Liver (tissue), 9 donors: ENCODE measurements around the gene DNAAF5. TPM values are rescaled to one million over a fixed set of nuclear protein-coding genes. Genes with fewer than 3 reads are reported as not detected.

Source experiments
- DNase-seq: peaks from one replicate; pipeline ENCODE4 v3.0.0-alpha.2; 2017; ENCODE audit warnings: low spot score
- H3K27ac ChIP-seq, 2 donors: one replicate each; pipeline ENCODE4 v1.7.0; 2013; ENCODE audit warnings: inconsistent platforms in 2 of 2, low read length in 2 of 2, control low read depth in 1 of 2, low read depth in 1 of 2, mild to moderate bottlenecking in 1 of 2
- H3K27me3 ChIP-seq, 4 donors: one replicate each; pipeline versions ENCODE4 v1.6.1 to v1.7.0; 2013; ENCODE audit warnings: low read length in 3 of 4, inconsistent platforms in 1 of 4, mild to moderate bottlenecking in 1 of 4, moderate library complexity in 1 of 4; ENCODE audit not compliant: control insufficient read depth in 4 of 4, insufficient read depth in 4 of 4
- H3K36me3 ChIP-seq, 4 donors: one replicate each; pipeline versions ENCODE4 v1.6.1 to v1.7.0; 2013; ENCODE audit warnings: low read length in 3 of 4, mild to moderate bottlenecking in 3 of 4, low read depth in 1 of 4, moderate library complexity in 1 of 4; ENCODE audit not compliant: control insufficient read depth in 4 of 4, insufficient read depth in 3 of 4
- H3K4me1 ChIP-seq, 4 donors: one replicate each; pipeline versions ENCODE4 v1.6.1 to v1.7.0; 2013; ENCODE audit warnings: low read length in 3 of 4, mild to moderate bottlenecking in 3 of 4, moderate library complexity in 1 of 4; ENCODE audit not compliant: control insufficient read depth in 4 of 4, insufficient read depth in 4 of 4
- H3K4me3 ChIP-seq, 3 donors: one replicate each; pipeline versions ENCODE4 v1.6.1 to v1.7.0; 2013; ENCODE audit warnings: low read length in 3 of 3, control low read depth in 1 of 3, low read depth in 1 of 3, mild to moderate bottlenecking in 1 of 3
- H3K9ac ChIP-seq, 2 donors: one replicate each; pipeline ENCODE4 v1.7.0; 2013; ENCODE audit warnings: low read length in 2 of 2, mild to moderate bottlenecking in 2 of 2, moderate library complexity in 2 of 2, control low read depth in 1 of 2, low read depth in 1 of 2
- H3K9me3 ChIP-seq, 4 donors: one replicate each; pipeline versions ENCODE4 v1.6.1 to v1.7.0; 2013; ENCODE audit warnings: low read length in 3 of 4; ENCODE audit not compliant: control insufficient read depth in 4 of 4
- ATF3 ChIP-seq: IDR thresholded peaks from 2 replicates; pipeline ENCODE4 v1.6.1; 2016; ENCODE audit warnings: antibody characterized with exemption
- EGR1 ChIP-seq, 2 donors: IDR thresholded peaks; 2 replicates each; pipeline ENCODE4 v1.6.1; 2016 to 2018; ENCODE audit warnings: antibody characterized with exemption in 2 of 2, low read depth in 2 of 2
- FOXA1 ChIP-seq: IDR thresholded peaks from 2 replicates; pipeline ENCODE4 v1.6.1; 2016; ENCODE audit warnings: antibody characterized with exemption
- FOXA2 ChIP-seq: IDR thresholded peaks from 2 replicates; pipeline ENCODE4 v1.6.1; 2016; ENCODE audit warnings: antibody characterized with exemption
- GABPA ChIP-seq, 2 donors: IDR thresholded peaks in 1 of 2; conservative IDR thresholded peaks in 1 of 2; 2 replicates each; pipeline ENCODE4 v1.6.1; 2016; ENCODE audit warnings: antibody characterized with exemption in 2 of 2, mild to moderate bottlenecking in 1 of 2, moderate library complexity in 1 of 2
- HNF4A ChIP-seq, 2 donors: conservative IDR thresholded peaks; 2 replicates each; pipeline ENCODE4 v1.6.1; 2016; ENCODE audit warnings: antibody characterized with exemption in 2 of 2, mild to moderate bottlenecking in 2 of 2
- JUND ChIP-seq, 2 donors: IDR thresholded peaks; 2 replicates each; pipeline ENCODE4 v1.6.1; 2016; ENCODE audit warnings: antibody characterized with exemption in 2 of 2
- RAD21 ChIP-seq, 2 donors: IDR thresholded peaks; 2 replicates each; pipeline ENCODE4 v1.6.1; 2016; ENCODE audit warnings: antibody characterized with exemption in 2 of 2, mild to moderate bottlenecking in 2 of 2
- REST ChIP-seq: IDR thresholded peaks from 2 replicates; pipeline ENCODE4 v1.6.1; 2016; ENCODE audit warnings: antibody characterized with exemption, mild to moderate bottlenecking
- RXRA ChIP-seq, 2 donors: IDR thresholded peaks; 2 replicates each; pipeline ENCODE4 v1.6.1; 2017 to 2018; ENCODE audit warnings: antibody characterized with exemption in 2 of 2, mild to moderate bottlenecking in 1 of 2
- SP1 ChIP-seq: IDR thresholded peaks from 2 replicates; pipeline ENCODE4 v1.6.1; 2018; ENCODE audit warnings: antibody characterized with exemption, mild to moderate bottlenecking
- TAF1 ChIP-seq: conservative IDR thresholded peaks from 2 replicates; pipeline ENCODE4 v1.6.1; 2016; ENCODE audit warnings: antibody characterized with exemption, mild to moderate bottlenecking
- YY1 ChIP-seq: IDR thresholded peaks from 2 replicates; pipeline ENCODE4 v1.6.1; 2016; ENCODE audit warnings: antibody characterized with exemption, mild to moderate bottlenecking
- ZBTB33 ChIP-seq: IDR thresholded peaks from 2 replicates; pipeline ENCODE4 v1.6.1; 2016; ENCODE audit warnings: antibody characterized with exemption
- WGBS: extraction: QIAGEN DNeasy Blood & Tissue Kit; methylation state at CpG from one replicate; pipeline ENCODE4 v1.1.7; 2013; 5-methylcytosine and 5-hydroxymethylcytosine counted together
- polyA plus RNA-seq, 2 donors: library from polyadenylated mRNA; stranded (reverse) in 1 of 2; unstranded in 1 of 2; fragments of 200-250 nt in 1 of 2; fragments of >200 nt in 1 of 2; fragmentation: Nextera tagmentation in 1 of 2; extraction: Ambion mirVana in 1 of 2; gene quantifications; one replicate each; pipeline versions ENCODE4 v1.2.1 to v1.2.3, GENCODE V29; 2013 to 2015
- total RNA-seq, 2 donors: library from RNA; depleted of rRNA; stranded (reverse); fragments of >200 nt; gene quantifications; one replicate each; pipeline ENCODE4 v1.2.3, GENCODE V29; 2014
- TF ChIP-seq, protein P1 (sequence below): fragments of 150-350 bp; IDR thresholded peaks from 2 replicates; pipeline ENCODE4 v1.5.1; 2017; ENCODE audit warnings: improper control_type of control experiment, low read depth, low read length; ENCODE audit not compliant: missing input control
- TF ChIP-seq, protein P2 (sequence below): IDR thresholded peaks from 2 replicates; pipeline ENCODE4 v1.6.1; 2016; ENCODE audit warnings: antibody characterized with exemption
- donor health status: healthy.
- donor health status: healthy.
- donor health status: healthy.
- donor health status: healthy.
- donor health status: healthy.

Gene DNAAF5
- total and polyA plus RNA-seq, 4 donors, result 3.1 to 11.1 (median 9.5) TPM

DNA sequence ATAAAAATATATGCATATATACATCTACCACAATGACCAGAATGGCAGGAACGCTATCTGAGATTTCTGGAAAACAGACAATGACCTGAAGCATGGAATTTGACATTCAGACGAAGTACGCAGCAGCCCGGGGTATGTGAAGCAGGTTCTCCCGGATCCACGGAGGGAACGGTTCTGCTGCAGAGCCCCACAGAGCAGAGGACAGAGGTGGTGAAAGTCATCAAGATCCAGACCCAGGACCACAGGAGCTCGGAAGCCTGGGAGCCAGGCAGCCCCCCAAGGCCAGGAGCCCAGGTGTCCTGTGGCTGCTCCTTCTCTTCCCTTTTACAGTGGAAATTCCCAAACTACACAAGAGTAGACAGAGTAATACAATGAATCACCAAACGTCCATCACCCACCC, 42.1 kb upstream of the DNAAF5 start:
- H3K27ac ChIP-seq, result no peak overlapping the region
- H3K36me3 ChIP-seq, result peaks cover 0 to 2% (median under 1%) of the 10 kb centered on the region in 4 donors
- H3K4me3 ChIP-seq, result no peak overlapping the region
- 97% methylated on average over 9 of the region's 9 CpGs for WGBS
- TF ChIP-seq ATF3 (no peak), FOXA1 (no peak), HNF4A (conservative IDR thresholded peaks at IDR 0.05) (no peak), YY1 (no peak), ZBTB33 (no peak), REST (no peak), TAF1 (no peak), JUND (IDR thresholded peaks at IDR 0.05) (no peak), GABPA (IDR thresholded peaks at IDR 0.05 in 1 of 2, conservative IDR thresholded peaks at IDR 0.05 in 1 of 2) (no peak), FOXA2 (no peak)
- TF ChIP-seq, protein P1, sequence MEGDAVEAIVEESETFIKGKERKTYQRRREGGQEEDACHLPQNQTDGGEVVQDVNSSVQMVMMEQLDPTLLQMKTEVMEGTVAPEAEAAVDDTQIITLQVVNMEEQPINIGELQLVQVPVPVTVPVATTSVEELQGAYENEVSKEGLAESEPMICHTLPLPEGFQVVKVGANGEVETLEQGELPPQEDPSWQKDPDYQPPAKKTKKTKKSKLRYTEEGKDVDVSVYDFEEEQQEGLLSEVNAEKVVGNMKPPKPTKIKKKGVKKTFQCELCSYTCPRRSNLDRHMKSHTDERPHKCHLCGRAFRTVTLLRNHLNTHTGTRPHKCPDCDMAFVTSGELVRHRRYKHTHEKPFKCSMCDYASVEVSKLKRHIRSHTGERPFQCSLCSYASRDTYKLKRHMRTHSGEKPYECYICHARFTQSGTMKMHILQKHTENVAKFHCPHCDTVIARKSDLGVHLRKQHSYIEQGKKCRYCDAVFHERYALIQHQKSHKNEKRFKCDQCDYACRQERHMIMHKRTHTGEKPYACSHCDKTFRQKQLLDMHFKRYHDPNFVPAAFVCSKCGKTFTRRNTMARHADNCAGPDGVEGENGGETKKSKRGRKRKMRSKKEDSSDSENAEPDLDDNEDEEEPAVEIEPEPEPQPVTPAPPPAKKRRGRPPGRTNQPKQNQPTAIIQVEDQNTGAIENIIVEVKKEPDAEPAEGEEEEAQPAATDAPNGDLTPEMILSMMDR, result no peak
- TF ChIP-seq, protein P2, sequence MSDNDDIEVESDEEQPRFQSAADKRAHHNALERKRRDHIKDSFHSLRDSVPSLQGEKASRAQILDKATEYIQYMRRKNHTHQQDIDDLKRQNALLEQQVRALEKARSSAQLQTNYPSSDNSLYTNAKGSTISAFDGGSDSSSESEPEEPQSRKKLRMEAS, result no peak
- peaks cover 7 to 18% (median 11%) of the 10 kb centered on the region in 4 donors for H3K9me3 ChIP-seq
- H3K4me1 ChIP-seq, result no peaks in the 10 kb centered on the region
- H3K27me3 ChIP-seq, result no peaks in the 10 kb centered on the region
- no peak overlapping the region for H3K9ac ChIP-seq
- no peak for DNase-seq

GRCh38 chr7:685540-685939, 41.0 kb upstream of the DNAAF5 start:
- Histone ChIP-seq H3K27me3 (no peaks in the 10 kb centered on the region), H3K4me3 (no peak overlapping the region), H3K27ac (no peak overlapping the region), H3K4me1 (no peaks in the 10 kb centered on the region), H3K9ac (no peak overlapping the region), H3K9me3 (peaks cover 7 to 18% (median 11%) of the 10 kb centered on the region in 4 donors), H3K36me3 (peaks cover 0 to 2% (median 0%) of the 10 kb centered on the region in 4 donors)
- TF ChIP-seq RAD21 (IDR thresholded peaks at IDR 0.05), result no peak
- no peak for TF ChIP-seq FOXA2
- TF ChIP-seq EGR1 (IDR thresholded peaks at IDR 0.05; ENCODE audit: low read depth in 2 of 2), result no peak
- no peak for TF ChIP-seq TAF1
- no peak for TF ChIP-seq SP1
- TF ChIP-seq RXRA (IDR thresholded peaks at IDR 0.05), result no peak
- TF ChIP-seq REST, result no peak
- WGBS, result 100% methylated on average over 1 of the region's 1 CpG
- DNase-seq, result no peak
